HG03378 (cell line): Measurements from ENCODE around the gene ADAMTS17.

ENCODE experiments used
- ATAC-seq: cut with Tn5 transposase; IDR thresholded peaks from one replicate; pipeline ENCODE4 v1.9.1; 2021; ENCODE audit warnings: mild to moderate bottlenecking, moderate library complexity; ENCODE audit not compliant: unreplicated experiment

The ADAMTS17 gene

DNA sequence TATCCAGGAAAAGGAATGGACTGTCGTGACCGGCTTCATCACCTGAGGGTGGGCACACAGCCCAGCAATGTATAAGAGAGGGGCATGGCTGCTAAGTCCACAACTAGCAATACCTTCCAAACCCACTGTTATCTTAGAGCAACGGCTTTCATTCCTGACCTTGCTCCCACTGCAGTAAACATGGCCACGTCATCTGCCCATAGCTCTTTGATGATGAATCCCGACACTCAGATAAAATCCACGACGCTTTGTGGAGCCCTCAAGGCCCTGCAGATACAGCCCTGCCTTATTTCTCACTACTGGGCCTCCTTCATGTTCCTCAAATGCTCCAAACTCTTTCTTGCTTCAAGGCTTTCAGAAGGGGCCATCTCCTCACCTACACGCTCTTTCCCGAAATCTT lies 114.0 kb downstream of the ADAMTS17 start:
- ATAC-seq = no peak

DNA sequence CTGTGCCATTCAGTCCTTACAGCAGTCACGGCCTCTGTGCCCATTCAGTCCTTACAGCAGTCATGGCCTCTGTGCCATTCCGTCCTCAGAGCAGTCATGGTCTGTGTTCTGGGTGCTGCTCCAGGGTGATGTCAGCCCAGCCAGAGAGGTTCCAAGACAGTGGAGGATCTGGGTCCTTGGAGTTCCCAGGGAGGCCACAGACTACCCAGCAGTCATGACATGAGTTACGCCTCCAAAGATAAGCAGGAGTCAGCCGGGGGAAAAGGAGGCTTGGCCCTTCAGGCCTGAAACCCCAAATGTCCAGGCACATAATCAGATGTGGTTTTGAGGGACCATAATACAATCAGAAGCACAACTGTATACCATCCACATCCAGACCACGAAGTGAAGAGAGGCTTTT lies 115.7 kb downstream of the ADAMTS17 start:
- ATAC-seq = no peak

DNA sequence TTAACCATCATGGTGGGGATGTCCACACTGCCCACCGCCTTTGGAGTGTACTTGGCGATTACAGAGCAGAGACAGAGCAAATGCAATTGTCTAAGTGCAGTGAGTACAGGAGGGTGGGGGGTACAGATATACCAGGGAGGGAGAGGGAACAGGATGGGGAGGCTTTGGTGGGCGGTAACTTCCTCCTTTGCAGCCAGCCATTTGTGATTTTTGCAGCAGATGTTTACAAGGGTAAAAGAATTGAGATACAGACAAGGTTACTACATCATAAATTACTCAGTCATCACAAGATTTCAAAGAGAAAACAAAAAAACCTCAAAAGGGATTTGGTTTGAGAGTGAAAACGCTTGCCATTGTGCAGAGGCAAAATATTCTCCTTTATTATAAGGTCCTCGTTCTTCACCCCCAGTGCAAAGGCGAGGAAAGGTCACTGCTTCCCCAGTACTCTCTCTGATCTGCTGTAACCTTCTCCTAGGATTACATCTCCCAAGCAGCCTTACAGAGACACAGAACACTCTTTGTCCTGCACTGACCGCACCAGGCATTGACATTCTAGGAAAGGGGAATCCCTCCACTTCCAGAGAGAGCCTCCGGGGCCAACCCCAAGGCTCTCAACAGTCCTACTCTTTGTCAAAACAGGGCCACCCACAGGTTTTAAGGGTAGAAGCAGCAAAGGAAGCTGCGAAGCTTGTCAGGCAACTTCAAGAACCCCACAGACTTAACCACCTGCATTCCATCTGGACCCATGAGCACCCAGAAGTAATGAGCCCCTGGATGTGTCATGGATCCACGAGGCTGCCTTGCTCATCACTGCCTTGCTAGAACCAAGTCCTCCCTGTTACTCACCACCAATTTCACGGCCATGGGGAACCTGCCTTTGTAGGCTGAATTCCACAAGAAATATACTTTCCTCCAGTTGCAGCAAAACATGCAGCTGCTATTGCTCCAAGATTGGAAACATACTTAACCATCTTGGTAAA lies 117.3 kb downstream of the ADAMTS17 start:
- no peak for ATAC-seq

DNA sequence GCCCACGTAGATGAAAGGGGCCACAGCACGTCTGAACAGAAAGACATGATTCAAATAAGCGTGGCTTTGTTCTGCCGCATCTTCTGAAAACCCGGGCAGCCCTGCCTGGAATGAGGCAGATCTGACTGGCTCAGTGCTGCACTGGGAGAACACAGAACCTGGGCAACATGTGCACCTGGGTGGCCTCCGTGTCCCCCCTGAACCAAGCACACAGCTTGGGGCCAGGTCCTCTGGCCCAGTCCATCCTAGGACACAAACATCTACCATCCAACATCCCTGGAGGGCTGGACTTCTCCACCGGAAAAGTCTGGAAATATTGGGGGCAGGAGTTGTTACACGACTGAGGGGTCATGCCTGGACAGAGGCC lies 119.4 kb downstream of the ADAMTS17 start:
- no peak for ATAC-seq

DNA sequence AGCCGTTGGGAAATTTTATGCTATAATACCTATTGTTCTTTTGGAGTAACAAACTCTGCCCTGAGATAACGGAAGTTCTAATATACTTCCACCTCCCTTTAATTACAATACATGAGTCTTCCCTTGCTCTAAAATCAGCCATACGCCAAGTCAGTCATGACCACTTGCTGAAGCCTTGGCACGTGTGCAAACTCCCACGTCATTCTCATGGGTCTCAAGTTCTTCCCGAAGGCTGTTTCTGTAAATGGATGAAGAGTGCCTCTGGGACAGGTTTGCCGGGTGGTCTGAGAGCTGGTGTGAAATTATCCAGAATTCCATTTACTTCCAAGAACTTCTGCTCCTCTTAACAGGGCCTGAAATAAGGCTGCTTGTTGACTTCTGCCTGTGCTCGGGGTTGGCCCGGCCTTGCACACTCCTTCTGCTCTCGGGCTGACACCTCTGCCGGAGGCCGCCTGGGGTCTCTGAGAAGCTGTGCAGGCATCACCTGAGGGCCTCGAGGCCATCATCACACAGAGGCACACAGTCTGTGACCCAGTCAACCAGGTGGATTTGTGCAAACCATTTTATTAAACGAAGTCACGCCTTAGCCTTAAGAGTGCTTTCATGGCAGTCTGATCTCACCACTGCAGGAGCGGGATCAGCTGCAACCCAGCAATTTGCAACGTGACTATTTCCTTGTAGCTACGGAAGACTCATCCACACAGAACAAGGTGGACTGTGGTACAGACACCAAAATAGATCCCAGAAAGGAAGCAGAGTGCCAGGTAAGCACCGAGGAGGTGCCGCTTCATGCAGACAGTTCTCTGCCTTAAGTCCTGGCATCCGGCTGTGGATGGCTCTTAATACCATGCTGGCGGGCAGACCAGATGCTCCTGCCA lies 120.1 kb downstream of the ADAMTS17 start:
- ATAC-seq = no peak

DNA sequence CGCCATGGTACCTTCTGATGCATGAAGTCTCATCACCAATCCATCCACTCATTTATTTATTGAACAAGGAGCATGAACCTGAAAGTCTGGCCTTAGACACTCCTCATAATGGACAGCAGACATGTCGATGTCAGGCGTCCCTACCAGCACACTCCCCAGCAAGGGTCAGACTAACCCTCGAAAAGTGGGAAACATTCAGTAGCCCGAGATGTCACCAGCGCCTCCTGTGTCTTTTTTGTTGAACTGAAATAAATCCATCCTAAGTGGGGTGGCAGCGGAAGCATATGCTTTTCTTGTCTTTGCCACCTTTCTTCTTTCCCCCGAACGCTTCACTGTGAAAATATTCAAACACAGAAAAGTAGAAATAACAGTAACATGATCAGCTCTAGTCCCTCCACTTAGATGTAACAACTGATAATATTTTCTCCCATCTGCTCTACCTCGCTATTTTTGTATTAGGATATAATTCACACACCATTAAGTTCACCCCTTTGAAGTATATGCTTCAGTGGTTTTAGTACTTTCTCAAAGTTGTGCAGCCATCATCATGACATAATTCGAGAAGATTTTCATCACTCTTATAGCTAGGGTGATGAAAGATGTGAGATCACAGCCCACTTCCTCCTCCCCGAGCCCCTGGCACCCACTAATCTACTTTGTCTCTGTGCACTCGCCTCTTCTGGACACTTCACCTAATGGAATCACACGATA lies 121.6 kb downstream of the ADAMTS17 start:
- ATAC-seq = no peak

DNA sequence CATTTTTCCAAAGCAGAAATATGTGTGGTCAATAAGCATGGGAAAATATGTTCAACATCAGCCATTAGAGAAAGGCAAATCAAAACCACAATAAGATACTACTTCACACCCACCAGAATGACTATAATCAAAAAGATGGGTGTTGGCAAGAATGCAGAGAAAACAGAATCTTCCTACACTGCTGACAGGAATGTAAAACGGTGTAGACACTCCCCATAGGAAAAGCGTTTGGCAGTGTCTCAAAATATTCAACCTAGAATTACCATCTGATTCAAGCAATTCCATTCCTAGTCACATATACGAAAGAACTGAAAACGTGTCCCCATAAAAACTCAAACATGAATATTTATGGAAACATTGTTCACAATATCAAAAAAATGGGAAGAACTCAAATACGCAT lies 123.3 kb downstream of the ADAMTS17 start:
- no peak for ATAC-seq

DNA sequence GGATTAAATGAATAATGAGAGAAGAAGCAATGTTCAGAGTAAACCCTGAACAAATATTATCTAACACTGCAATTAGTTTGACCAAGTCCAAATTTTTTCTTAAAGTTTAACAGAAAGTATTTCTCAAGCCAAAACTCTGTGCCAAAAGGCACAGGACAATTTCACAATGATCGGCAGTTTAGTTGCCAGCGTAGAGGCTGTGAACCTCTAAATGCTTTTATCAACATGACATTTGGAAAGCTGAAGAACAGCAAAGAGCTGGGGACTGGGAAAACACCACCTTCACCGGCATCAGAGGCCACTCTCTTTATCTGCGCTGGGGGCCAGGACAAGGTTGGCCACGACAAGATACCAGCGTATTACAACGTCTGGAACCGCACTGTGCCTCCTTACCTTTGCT lies 125.6 kb downstream of the ADAMTS17 start:
- no peak for ATAC-seq

DNA sequence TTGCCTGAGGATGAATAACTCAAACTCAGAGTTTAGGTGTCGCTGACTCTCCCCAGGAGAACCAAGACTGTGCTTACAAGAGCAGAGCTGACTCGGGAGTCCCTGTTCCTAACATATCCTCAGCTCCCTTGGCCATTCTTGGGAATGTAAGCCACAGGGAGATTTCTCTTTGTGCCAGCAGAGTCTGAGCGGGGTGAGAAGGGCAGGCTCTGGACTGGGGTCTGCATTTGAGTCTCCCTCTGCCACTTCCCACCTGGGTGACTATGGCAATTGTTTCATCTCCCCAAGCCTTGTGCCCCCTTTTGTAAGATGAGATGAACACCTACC lies 126.0 kb downstream of the ADAMTS17 start:
- no peak for ATAC-seq

DNA sequence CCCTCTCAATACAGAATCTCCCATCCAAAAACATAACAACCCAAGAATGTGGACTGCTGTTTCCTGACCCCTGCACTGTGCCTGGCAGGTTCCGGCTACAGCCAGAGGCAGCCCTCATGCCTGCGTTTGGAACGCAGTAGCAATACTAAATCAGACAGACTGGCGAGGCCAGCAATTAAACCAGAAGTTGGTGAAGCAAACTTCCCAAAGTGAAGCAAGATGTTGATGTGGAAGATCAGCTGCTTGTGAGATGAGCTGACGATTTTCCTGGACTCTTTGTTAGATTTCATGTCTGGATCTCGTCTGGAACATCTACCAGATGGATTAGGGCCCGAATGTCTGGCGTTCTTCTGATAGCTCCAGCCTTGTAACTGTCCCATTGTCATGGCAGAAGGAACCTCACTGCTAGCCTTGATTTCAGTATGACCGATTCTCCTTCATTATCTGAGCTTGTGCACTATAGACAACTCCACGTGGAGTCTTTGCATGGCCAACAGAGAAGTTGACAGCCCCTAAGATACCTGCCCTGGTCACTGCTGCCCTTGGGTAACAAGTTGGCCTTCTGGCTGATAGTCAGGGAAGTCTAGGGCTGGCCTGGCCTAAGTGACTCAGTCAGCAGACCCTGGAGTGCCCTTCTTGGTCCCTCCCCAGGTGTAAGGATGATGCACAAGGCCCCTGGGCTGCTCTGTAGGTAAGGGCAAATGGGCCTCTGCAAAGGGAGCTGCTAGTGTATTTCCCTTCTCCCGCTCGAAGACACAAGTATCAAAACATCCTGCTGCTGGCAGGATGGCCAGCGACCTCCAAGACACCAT lies 126.5 kb downstream of the ADAMTS17 start:
- no peak for ATAC-seq

DNA sequence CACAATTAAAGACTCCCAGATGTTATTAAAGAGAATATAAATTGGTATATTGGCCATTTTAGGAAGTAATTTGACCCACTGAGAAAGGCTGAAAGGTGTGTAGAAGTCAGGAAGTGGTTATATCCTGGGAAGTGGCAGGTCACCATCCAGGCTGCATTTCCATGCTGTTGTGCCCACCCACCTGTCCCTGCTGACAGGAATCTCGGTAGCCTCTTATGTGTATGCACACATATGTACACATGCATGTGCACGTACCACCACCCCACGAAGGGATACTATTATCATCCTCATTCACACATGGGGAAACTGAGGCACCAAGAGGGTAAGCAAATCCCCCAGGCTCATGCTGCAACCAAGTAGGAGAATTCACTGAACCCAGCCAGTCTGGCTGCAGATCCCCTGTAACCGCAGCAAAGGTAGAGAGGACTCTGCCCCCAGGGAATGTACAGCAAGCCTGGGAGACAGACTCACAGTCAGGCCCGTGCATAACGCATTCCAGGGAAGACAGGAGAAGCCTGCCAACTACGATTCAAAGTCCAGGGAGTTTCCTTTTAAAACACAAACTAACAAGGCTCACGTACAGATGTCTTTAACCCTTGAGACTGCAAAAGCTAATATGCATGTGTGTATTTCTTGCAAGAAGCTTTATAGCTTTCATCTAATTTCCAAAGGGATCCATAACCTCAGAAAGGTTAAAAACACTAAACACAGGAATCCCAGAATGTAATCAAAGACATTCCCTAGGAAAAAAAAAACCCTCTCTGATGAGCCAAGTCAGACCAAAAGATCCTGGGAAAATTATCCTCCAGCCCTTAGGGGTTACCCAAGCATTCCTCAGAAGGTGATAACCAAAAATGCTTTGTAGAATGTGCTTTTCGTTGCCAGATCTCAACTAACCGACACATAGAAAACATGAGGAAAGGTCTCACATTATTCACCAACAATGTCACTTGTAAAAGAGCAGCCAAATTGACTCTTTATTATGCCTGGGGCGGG lies 129.6 kb downstream of the ADAMTS17 start:
- ATAC-seq = no peak

DNA sequence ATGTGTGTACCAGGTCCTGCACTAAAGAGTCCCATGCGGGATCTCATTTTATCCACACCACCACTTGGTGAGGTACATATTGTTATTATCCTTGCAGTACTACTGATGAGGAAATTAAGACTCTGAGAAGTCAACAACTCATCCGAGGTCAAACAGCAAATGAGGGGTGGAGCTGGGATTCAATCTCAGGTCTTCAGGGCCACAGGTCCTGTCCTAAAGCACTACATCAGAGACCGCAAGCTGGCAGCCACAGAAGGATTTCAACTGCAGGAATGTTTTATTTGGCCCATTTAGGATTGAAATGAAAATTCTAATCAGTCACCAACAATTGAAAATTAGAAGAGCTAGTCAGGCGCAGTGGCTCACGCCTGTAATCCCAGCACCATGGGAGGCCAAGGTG lies 131.4 kb downstream of the ADAMTS17 start:
- ATAC-seq = no peak

DNA sequence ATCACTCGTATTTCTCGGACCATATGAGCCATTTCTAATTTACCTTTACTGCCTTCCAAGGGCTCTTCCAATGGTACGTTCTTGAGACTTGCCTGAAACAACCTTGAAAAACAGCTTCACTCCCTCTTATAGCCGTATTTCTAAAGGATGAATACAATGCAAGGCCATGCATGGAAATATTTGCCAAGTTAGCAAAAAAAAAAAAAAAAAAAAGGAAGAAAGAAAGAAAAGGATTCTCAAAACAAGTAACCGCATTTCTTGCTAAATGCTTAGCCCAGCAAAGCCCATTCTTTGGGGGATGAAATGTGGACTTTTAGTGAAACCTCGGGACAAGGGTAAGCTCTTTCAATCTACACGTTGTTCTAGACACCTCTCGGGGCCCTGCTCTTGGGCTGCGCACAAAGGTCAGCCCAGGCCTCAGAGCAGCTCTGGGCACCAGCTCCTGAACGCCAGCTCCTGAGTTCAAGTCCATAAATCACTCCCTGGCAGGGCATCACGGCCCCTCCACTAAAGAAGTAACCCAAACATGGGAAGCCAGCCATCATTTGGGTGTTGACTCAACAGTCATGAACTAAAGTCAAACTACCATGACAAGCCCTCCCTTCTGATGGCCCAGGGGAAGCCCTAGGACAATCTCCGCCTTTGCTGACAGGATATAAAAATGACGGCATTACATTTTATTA lies 132.7 kb downstream of the ADAMTS17 start:
- no peak for ATAC-seq

DNA sequence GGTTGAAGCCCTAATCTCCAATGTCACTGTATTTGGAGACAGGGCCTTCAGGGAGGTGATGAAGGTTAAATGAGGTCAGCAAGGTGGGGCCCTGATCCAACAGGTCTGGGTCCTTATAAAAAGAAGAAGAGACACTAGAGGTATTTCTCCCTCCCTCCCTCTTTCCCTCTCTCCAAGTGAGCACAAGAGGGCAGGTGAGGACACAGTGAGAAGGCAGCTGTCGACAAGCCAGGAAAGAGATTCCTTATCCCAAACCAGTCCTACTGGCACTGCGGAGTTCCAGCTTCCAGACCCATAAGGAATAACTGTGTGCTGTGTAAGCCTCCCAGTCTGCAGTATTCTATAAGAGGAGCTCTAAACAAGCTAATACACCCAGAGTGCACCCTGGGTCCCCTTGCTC lies 134.7 kb downstream of the ADAMTS17 start:
- ATAC-seq = no peak

DNA sequence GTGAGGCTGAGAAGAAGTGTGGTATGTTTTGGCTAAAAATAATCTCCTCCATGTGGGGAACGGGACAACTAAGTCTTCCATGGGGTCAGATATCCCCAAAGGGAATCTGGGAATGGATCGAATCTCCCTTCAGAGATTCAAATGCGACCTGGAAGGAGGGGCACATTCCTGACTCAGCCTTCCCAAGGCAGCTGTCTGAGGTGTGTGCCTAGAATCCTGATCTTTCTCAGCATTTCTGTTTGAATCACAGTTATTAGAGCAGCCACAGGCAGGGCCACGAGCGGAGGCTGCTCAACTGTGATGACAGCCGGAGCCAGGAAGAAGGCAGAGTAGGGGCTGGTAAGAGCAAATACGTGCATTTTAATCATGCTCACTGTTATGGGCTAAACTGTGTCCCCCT lies 135.1 kb downstream of the ADAMTS17 start:
- ATAC-seq = no peak

DNA sequence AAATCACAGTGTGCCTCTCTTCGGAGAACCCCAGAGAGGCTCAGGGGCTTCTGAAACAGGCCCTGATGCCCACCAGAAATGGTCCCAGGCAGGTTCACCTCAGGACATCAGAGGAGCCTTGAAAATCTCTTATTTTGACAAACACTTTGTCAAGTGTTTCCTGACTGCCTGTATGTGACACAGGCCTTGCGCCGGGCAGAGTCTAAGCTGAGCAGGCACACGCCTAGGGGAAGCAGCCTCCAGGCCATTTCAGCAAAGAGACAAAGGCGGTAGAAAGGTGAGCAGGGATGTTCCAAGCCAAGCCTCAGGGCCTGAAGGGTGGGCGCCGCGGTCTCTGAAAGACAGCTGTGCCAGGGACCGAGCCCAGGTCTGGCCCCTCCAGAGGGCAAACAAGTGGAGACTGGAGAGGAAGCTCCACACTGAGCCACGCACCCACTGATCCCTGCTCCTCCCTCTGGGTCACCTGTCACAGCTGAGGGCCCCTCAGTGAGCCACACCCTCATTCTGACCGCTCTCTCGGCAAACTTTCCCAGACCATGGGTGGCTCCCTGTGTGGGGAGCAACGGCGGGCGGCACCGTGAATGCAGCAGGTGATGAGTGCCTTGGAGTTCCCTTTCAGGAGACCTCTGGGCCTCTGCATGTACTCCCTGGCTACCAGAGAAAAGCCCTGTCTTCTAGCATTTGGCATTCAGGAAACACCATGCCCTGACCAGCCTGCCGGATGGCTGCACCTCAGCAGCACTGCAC lies 136.1 kb downstream of the ADAMTS17 start:
- ATAC-seq = no peak

DNA sequence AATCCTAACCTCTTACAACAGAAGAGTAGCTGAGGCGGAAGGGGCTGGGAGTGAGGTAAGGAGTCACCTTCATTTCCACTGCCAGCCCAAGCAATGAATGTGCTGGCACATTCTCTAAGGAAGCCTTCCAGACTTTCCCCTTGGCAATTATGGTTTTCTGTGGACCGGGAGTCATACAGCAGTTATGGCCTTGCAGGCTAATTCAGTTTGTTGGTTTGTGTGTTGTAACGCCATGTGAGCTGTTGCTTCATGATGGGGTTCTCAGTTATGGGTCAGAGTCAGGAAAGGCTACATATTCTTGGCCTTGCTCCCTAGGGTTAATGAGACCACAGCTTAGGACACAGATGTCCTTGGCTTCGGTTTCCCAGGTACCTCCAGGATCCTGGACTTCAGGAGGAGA lies 137.0 kb downstream of the ADAMTS17 start:
- ATAC-seq = no peak

DNA sequence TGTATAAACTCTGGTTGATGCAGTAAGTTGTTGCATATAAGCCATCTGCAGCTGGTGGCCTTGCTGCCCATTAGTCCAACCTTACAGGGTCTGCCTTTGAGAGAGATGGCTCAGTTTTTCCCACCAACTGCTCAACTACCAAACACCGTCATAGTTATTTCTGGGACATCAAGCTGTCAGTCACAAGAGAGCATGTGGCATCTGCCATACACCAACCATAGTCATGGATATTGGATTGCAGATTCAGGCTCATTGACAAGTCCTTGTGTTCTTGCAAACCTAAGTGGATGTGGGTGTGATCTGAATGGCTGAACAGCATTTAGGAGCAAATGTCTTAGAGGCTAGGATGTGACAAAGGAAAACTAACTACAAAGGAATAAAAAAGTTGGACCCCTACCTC lies 137.6 kb downstream of the ADAMTS17 start:
- no peak for ATAC-seq
